Measurements from ENCODE around the gene RASEF.

The RASEF gene

DNA sequence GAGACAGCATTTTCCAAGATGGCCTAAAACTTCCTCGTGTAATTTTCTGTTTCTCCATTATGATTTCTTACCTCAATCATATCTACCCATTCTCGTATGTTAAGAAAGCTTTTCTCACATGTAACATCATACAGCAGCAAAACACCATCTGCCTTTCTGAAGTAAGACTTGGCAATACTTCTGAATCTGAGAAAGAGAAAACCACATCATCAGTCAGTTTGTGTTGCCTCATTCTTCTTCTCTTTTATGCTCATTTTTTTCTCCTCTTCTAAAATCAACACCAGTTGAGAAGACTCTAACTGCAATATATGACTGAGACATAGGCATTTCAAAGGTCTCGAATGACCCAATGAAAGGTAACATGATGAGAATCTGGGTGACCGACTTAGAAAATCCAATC, 66.0 kb downstream of the RASEF start:
- Histone ChIP-seq H4K20me1 (ENCODE audit: low read depth, low read length) (no peaks in the 10 kb centered on the region), H3K27ac (ENCODE audit: low read depth, low read length) (no peak overlapping the region)

DNA sequence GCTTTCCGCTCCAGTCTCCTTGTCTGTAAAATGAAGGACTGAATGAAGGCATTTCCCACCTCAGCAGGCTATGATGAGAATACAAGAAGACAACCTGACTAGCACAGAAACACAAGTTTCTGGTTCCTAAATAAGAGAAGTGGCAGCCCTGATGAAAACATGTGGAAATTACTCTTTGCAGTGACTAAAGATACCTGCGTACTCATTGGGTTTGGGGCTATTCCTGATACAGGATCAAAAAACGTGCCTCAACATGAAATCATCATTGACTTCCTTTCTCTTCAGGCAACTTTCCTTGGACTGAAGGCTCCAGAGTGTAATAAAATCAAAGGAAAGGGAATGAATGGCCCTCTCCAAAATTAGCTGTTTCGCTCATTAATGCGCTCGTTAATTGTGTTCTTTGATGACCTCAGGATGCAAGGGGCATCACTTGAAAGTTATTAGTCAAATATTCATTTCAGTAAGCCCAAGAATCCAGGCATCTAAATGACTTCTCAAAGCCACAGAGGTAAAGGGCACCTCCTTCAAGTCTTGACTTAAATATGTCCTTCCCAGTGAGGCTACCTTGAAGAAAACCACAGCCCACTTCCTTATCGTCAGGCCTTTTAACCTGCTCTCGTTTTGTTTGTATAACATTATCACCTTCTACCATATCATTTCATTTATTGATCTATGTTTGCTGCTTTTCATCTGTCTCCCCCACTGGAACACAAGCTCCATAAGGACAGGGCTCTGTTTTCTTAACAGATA, 68.9 kb downstream of the RASEF start:
- Histone ChIP-seq H3K79me2 (ENCODE audit: insufficient read depth, low read length) (no peaks in the 10 kb centered on the region), H2AFZ (ENCODE audit: low read depth, low read length, severe bottlenecking) (no peak overlapping the region), H3K9me2 (replicated peaks; ENCODE audit: insufficient read depth, low read length) (no peaks in the 10 kb centered on the region), H3K4me2 (ENCODE audit: low read depth, low read length, poor library complexity, severe bottlenecking) (no peak overlapping the region), H4K20me1 (ENCODE audit: low read depth, low read length) (no peaks in the 10 kb centered on the region), H3K9me3 (ENCODE audit: insufficient read depth, low read length) (no peaks in the 10 kb centered on the region), H3K4me3 (ENCODE audit: insufficient read depth, low read length, poor library complexity, severe bottlenecking) (no peak overlapping the region), H3K27me3 (ENCODE audit: low read length) (no peaks in the 10 kb centered on the region), H3K27ac (ENCODE audit: low read depth, low read length) (no peak overlapping the region), H3K9ac (ENCODE audit: low read length) (no peak overlapping the region), H3F3A (ENCODE audit: insufficient read depth) (no peaks in the 10 kb centered on the region), H3K36me3 (ENCODE audit: low read length) (no peaks in the 10 kb centered on the region)
- TF ChIP-seq, protein P1, sequence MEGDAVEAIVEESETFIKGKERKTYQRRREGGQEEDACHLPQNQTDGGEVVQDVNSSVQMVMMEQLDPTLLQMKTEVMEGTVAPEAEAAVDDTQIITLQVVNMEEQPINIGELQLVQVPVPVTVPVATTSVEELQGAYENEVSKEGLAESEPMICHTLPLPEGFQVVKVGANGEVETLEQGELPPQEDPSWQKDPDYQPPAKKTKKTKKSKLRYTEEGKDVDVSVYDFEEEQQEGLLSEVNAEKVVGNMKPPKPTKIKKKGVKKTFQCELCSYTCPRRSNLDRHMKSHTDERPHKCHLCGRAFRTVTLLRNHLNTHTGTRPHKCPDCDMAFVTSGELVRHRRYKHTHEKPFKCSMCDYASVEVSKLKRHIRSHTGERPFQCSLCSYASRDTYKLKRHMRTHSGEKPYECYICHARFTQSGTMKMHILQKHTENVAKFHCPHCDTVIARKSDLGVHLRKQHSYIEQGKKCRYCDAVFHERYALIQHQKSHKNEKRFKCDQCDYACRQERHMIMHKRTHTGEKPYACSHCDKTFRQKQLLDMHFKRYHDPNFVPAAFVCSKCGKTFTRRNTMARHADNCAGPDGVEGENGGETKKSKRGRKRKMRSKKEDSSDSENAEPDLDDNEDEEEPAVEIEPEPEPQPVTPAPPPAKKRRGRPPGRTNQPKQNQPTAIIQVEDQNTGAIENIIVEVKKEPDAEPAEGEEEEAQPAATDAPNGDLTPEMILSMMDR (IDR thresholded peaks at IDR 0.05; ENCODE audit: insufficient read depth, low read length, poor library complexity, severe bottlenecking): no peak
- no peak for TF ChIP-seq EZH2phosphoT487 (conservative IDR thresholded peaks at IDR 0.05; ENCODE audit: low read length)

More for the DNA sequence above, 66.0 kb downstream of the RASEF start:
- H3K27me3 ChIP-seq (ENCODE audit: low read length): no peaks in the 10 kb centered on the region
- H3K4me2 ChIP-seq (ENCODE audit: low read depth, low read length, poor library complexity, severe bottlenecking): no peak overlapping the region
- no peak overlapping the region for H3K9ac ChIP-seq (ENCODE audit: low read length)
- H3K36me3 ChIP-seq (ENCODE audit: low read length): no peaks in the 10 kb centered on the region
- TF ChIP-seq, protein P1 (IDR thresholded peaks at IDR 0.05; ENCODE audit: insufficient read depth, low read length, poor library complexity, severe bottlenecking): no peak
- no peak for TF ChIP-seq EZH2phosphoT487 (conservative IDR thresholded peaks at IDR 0.05; ENCODE audit: low read length)
- no peaks in the 10 kb centered on the region for H3K9me3 ChIP-seq (ENCODE audit: insufficient read depth, low read length)
- H3K79me2 ChIP-seq (ENCODE audit: insufficient read depth, low read length): no peaks in the 10 kb centered on the region
- H3K4me3 ChIP-seq (ENCODE audit: insufficient read depth, low read length, poor library complexity, severe bottlenecking): no peak overlapping the region
- H2AFZ ChIP-seq (ENCODE audit: low read depth, low read length, severe bottlenecking): no peak overlapping the region
- H3F3A ChIP-seq (ENCODE audit: insufficient read depth): no peaks in the 10 kb centered on the region
- no peaks in the 10 kb centered on the region for H3K9me2 ChIP-seq (replicated peaks; ENCODE audit: insufficient read depth, low read length)

DNA sequence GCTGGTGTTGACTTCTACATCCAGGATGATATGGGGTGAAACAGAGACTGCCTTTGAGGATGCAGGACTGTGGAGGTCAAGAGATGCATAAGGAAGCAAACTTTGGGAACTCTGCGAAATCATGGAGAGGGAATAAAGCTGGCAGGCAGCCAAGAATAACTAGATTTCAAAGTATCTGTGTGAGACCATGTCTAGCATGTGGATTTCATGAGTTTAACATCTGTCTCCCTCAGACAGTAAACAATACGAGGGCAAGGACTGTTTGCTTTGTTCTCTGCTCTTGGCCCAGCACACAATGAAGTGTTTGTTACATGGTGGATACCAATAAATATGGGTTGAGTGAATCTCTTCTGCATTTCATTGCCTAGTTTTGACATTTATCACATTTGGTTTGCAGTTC, 71.3 kb downstream of the RASEF start:
- no peaks in the 10 kb centered on the region for H3K79me2 ChIP-seq (ENCODE audit: insufficient read depth, low read length)
- TF ChIP-seq, protein P1 (IDR thresholded peaks at IDR 0.05; ENCODE audit: insufficient read depth, low read length, poor library complexity, severe bottlenecking): no peak
- no peak for TF ChIP-seq EZH2phosphoT487 (conservative IDR thresholded peaks at IDR 0.05; ENCODE audit: low read length)

More for the DNA sequence above, 71.3 kb downstream of the RASEF start:
- Histone ChIP-seq H2AFZ (ENCODE audit: low read depth, low read length, severe bottlenecking) (no peak overlapping the region), H3K27me3 (ENCODE audit: low read length) (no peaks in the 10 kb centered on the region), H3K36me3 (ENCODE audit: low read length) (no peaks in the 10 kb centered on the region), H3K9ac (ENCODE audit: low read length) (no peak overlapping the region), H3F3A (ENCODE audit: insufficient read depth) (no peaks in the 10 kb centered on the region), H3K27ac (ENCODE audit: low read depth, low read length) (no peak overlapping the region), H3K4me2 (ENCODE audit: low read depth, low read length, poor library complexity, severe bottlenecking) (no peak overlapping the region), H3K9me3 (ENCODE audit: insufficient read depth, low read length) (no peaks in the 10 kb centered on the region), H3K4me3 (ENCODE audit: insufficient read depth, low read length, poor library complexity, severe bottlenecking) (no peak overlapping the region), H3K9me2 (replicated peaks; ENCODE audit: insufficient read depth, low read length) (no peaks in the 10 kb centered on the region), H4K20me1 (ENCODE audit: low read depth, low read length) (no peaks in the 10 kb centered on the region)

Data from SU-DHL-6 (cell line).